Activated T-helper 17 cell treated with anti-CD3 and anti-CD28 coated beads, Interleukin-2, amount 50 U/mL, for 72 hours (primary cell): ENCODE results near the gene IL1RN. TPM values are rescaled to one million over a fixed set of nuclear protein-coding genes. Genes with fewer than 3 reads are reported as not detected.

Source experiments
- ATAC-seq: fragments of 150-1000 bp; cut with Tn5 transposase; replicated peaks from 2 replicates; pipeline ENCODE4 v1.10.0; 2021; ENCODE audit warnings: mild to moderate bottlenecking, moderate library complexity
- H3K27ac Mint-ChIP-seq: one replicate; pipeline ENCODE4 v1.8.0; 2022; ENCODE audit warnings: mixed read lengths
- H3K27me3 Mint-ChIP-seq: one replicate; pipeline ENCODE4 v1.8.0; 2022; ENCODE audit warnings: mixed read lengths
- H3K36me3 Mint-ChIP-seq: one replicate; pipeline ENCODE4 v1.8.0; 2022; ENCODE audit warnings: low read depth, mild to moderate bottlenecking, mixed read lengths
- H3K4me1 Mint-ChIP-seq: one replicate; pipeline ENCODE4 v1.8.0; 2022; ENCODE audit warnings: mixed read lengths
- H3K4me3 Mint-ChIP-seq: one replicate; pipeline ENCODE4 v1.8.0; 2022; ENCODE audit warnings: mild to moderate bottlenecking, mixed read lengths
- H3K9me3 Mint-ChIP-seq: one replicate; pipeline ENCODE4 v1.8.0; 2022; ENCODE audit warnings: mixed read lengths
- total RNA-seq, 2 donors: library from RNA; stranded (reverse); gene quantifications; one replicate each; pipeline ENCODE4 v1.2.3, GENCODE V29; 2022

Gene IL1RN
- total RNA-seq, 2 donors from 2014 or later = 12.8 to 32.8 TPM

DNA sequence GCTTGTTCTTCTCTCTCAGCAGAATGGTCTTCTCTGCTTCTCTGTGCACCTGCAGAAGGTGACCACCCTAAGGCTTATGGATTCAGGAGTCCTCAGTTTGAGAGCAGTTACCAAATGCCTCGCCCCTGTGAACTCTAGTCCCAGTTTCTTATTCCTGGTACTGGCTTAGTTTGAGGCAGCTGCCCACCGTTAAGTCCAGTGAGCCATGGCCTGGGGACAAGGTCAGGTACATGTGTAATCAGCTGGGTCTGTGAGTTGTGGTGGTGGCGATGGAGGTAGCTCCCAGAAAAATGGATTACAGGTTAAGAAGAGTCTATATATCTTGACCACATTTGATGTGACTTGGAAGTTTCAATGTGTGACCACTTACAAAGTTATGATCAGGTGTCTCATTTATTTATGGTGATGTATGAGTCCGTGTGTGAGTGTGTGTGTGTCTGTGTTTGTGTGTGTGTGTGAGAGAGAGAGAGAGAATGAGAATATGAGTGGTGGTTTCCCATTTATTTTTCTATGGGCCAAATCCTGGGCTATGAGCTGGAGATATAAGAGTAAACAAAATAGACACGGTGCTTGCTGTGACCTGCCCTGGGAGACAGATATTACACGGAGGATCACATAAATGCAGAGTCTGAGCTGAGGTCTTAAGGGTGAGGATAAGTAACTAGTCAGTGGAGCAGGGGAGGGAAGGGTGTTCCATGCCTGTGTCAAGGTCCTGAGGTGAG, 13.0 kb upstream of the IL1RN start:
- no peak for ATAC-seq
- no peak overlapping the region for H3K27ac Mint-ChIP-seq
- no peaks in the 10 kb centered on the region for H3K27me3 Mint-ChIP-seq
- no peaks in the 10 kb centered on the region for H3K9me3 Mint-ChIP-seq
- no peak overlapping the region for H3K4me3 Mint-ChIP-seq
- peaks cover 11% of the 10 kb centered on the region for H3K4me1 Mint-ChIP-seq
- peaks cover 4% of the 10 kb centered on the region for H3K36me3 Mint-ChIP-seq

DNA sequence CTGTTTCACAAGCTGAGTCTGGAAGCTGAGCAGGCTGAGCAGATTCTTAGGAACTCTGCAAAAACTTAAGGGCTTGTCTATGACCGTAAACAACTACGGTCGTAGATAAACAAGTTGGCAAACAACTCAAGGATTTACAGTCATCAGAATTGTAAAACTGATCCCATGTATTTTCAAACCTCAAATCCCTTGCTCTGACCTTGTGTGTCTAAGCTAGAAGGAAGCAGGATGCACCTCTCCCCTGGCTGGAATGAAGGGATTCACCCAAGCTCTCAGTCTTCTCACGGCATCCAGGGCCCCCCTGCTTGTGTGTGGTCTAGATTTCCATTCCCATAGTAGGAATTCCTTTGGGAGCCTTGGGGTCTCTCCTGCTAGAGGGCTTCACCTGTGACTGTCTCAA, 12.4 kb upstream of the IL1RN start:
- H3K4me1 Mint-ChIP-seq = peaks cover 15% of the 10 kb centered on the region
- no peak for ATAC-seq
- H3K27me3 Mint-ChIP-seq = no peaks in the 10 kb centered on the region
- H3K9me3 Mint-ChIP-seq = no peaks in the 10 kb centered on the region
- no peak overlapping the region for H3K27ac Mint-ChIP-seq
- peaks cover 4% of the 10 kb centered on the region for H3K36me3 Mint-ChIP-seq
- no peak overlapping the region for H3K4me3 Mint-ChIP-seq

DNA sequence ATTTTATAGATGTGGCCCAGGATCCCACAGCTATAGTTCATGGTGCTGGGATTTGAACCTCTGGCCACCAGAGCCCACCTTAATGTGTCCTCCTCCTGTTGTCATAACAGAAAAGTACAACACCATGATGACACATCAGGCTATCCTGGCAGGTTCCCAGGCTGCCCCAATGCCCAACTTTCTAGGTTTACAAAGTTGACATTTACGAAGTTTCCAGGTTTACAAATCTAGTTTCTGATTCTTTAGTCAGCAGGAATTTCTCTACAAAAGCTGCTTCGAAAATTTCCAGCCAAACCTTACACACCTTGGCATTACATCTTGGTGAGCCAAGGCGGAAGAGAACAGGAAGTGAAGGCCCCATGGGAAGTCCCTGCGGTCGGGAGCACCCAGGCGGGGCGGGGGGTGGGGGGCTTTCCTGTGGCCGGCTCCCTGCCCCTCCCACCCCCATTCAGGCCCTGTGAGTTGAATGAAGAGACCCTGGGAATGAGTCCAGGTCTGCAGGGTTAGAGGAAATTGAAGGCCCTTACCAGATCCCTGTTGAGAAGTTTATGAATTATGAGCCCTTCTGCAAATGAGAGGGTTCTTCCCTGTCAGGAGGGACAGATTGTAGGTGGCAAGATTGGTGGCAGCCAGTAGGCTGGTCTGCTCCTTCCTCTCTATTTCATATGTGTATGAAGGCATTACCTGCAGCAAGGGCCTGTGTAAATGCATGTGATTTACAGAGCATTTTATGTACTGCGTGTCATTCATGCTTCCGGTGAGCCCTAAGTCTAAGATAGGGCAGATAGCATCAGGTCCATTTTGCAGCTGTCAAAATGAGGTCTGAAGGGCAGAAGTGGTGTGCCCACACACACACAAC, 11.1 kb upstream of the IL1RN start:
- no peak overlapping the region for H3K27ac Mint-ChIP-seq
- peaks cover 18% of the 10 kb centered on the region for H3K4me1 Mint-ChIP-seq
- H3K36me3 Mint-ChIP-seq = peaks cover 4% of the 10 kb centered on the region
- no peaks in the 10 kb centered on the region for H3K9me3 Mint-ChIP-seq
- no peak overlapping the region for H3K4me3 Mint-ChIP-seq
- ATAC-seq = peak; percentile 40
- H3K27me3 Mint-ChIP-seq = no peaks in the 10 kb centered on the region

DNA sequence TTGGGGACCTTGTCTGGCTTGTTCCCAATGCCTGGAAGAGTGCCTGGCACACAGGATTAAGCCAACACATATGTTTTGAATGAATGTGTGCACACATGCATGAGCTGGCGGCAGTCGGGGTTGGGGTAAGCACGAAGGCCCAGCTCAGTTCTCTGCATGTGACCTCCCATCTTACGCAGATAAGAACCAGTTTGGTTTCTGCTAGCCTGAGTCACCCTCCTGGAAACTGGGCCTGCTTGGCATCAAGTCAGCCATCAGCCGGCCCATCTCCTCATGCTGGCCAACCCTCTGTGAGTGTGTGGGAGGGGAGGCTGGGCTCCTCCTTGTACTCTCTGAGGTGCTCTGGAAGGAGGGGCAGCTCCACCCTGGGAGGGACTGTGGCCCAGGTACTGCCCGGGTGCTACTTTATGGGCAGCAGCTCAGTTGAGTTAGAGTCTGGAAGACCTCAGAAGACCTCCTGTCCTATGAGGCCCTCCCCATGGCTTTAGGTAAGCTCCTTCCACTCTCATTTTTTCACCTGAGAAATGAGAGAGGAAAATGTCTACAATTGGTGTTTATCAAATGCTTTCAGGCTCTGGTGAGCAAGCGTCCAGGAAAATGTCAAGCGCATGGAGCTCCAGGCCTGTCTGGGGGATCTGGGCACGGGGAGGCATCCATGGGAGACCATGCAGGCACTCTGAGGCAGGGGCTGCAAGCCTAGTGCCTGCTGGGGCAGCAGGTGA, 9.7 kb upstream of the IL1RN start:
- peaks cover 20% of the 10 kb centered on the region for H3K4me1 Mint-ChIP-seq
- no peak overlapping the region for H3K27ac Mint-ChIP-seq
- H3K9me3 Mint-ChIP-seq = no peaks in the 10 kb centered on the region
- H3K4me3 Mint-ChIP-seq = peak overlapping the region; percentile 54
- peaks cover 4% of the 10 kb centered on the region for H3K36me3 Mint-ChIP-seq
- peak; percentile 93 for ATAC-seq
- H3K27me3 Mint-ChIP-seq = no peaks in the 10 kb centered on the region

GRCh38 chr2:113118263-113118657, 9.1 kb upstream of the IL1RN start:
- H3K4me1 Mint-ChIP-seq = peaks cover 20% of the 10 kb centered on the region
- H3K27ac Mint-ChIP-seq = no peak overlapping the region
- ATAC-seq = no peak
- no peaks in the 10 kb centered on the region for H3K27me3 Mint-ChIP-seq
- H3K36me3 Mint-ChIP-seq = peaks cover 4% of the 10 kb centered on the region
- peak overlapping the region; percentile 54 for H3K4me3 Mint-ChIP-seq
- no peaks in the 10 kb centered on the region for H3K9me3 Mint-ChIP-seq

DNA sequence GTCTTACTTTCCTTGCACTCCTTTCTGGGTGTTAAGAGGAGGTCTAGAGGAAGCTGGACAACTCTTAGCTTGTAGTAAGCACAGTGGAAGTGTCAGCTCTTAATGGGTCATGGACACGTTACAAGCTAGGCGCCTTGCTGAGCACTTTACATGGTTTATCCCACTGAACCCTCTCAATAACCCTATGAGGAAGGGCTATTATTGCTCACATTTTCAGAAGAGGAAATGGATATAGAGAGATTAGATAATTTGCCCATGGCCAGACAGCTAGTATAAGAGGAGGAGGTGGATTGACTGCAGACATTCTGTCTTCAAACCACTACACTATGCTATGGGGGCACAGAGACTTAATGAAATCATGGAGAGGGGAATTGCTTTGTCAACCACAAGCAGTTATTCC, 8.3 kb upstream of the IL1RN start:
- Mint-ChIP-seq H3K27ac (no peak overlapping the region), H3K4me3 (no peak overlapping the region)

DNA sequence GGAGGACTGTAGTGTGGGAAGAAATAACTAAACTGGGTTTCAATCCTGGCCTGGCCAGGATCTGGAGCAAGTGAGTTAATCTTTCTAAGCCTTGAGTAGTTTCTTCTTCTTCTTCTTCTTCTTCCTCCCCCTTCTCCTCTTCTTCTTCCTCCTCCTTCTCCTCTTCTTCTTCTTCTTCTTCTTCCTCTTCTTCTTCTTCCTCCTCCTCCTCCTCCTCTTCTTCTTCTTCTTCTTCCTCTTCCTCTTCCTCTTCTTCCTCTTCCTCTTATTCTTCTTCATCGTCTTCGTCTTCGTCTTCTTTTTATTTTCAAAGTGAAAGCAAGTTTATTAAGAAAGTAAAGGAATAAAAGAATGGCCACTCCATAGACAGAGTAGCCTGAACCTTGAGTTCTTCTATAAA, 6.5 kb upstream of the IL1RN start:
- peaks cover 38% of the 10 kb centered on the region for H3K4me1 Mint-ChIP-seq
- H3K9me3 Mint-ChIP-seq = no peaks in the 10 kb centered on the region

More for the DNA sequence above, 8.3 kb upstream of the IL1RN start:
- no peak for ATAC-seq
- Mint-ChIP-seq H3K9me3 (no peaks in the 10 kb centered on the region), H3K36me3 (peaks cover 4% of the 10 kb centered on the region), H3K27me3 (no peaks in the 10 kb centered on the region), H3K4me1 (peaks cover 28% of the 10 kb centered on the region)

GRCh38 chr2:113122364-113122763, 5.0 kb upstream of the IL1RN start:
- Mint-ChIP-seq H3K4me3 (no peak overlapping the region), H3K27me3 (no peaks in the 10 kb centered on the region), H3K27ac (no peak overlapping the region), H3K4me1 (peaks cover 32% of the 10 kb centered on the region), H3K9me3 (no peaks in the 10 kb centered on the region), H3K36me3 (no peaks in the 10 kb centered on the region)
- ATAC-seq = no peak

More for the DNA sequence above, 6.5 kb upstream of the IL1RN start:
- no peak for ATAC-seq
- H3K36me3 Mint-ChIP-seq = peaks cover 3% of the 10 kb centered on the region
- H3K27ac Mint-ChIP-seq = peak overlapping the region; percentile 49
- H3K4me3 Mint-ChIP-seq = no peak overlapping the region
- no peaks in the 10 kb centered on the region for H3K27me3 Mint-ChIP-seq

DNA sequence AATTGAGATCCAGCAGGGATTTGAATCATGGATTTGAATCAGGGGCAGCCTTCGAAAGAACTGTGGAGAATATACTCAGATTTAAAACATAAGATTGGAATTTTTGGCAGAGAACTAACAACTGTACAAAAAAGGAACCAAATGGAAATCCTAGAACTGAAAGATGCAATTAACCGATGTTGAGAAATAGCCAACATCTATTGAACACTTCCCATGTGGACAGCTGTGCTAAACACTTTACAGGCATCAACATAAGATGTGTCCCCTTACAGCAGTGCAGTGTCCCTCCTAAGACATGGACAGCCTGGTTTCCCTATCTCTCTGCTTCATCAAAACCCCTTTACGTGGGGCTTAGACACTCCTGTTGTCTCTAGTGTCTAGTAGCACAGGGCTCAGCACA, 3.7 kb upstream of the IL1RN start:
- Mint-ChIP-seq H3K36me3 (no peaks in the 10 kb centered on the region), H3K27ac (peak overlapping the region; percentile 28), H3K4me1 (peaks cover 29% of the 10 kb centered on the region)

DNA sequence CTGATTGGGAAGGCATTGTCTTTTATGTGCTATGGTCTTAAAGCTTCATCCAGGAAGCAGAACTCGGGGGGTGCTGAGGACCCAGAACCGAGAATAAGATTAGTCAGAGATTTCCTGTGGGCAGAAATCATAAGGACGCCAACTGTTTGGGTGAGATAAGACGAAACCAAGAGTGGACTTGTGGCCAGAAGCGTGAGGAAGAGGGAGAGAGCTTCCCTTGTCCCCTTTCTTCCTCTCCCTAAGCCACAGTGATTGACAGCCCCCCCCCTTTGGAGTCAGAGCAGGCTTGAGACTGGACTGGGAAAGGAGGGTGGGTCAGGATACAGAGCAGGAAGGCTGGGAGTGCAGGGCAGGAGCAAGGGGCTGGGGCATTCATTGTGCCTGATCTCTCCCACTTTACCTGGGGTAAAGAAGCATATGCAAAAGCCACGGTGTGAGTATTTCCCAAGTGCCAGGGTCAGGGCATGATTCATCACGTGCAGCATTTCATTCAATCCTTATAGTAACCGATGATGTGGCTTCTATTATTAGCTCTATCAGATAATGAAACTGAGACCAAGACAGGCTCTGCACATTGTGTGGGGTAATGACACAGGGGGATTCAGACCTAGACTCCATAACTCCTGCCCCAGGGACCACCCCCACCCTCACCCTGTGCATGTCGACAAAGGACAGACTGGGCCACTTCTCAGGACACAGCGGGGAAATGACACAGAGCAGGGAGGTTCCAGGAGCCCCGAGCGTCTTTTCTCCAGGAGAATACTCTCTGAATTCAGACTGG, 3.0 kb upstream of the IL1RN start:
- Mint-ChIP-seq H3K27ac (peak overlapping the region; percentile 28), H3K4me1 (peaks cover 29% of the 10 kb centered on the region), H3K4me3 (peak overlapping the region; percentile 39), H3K9me3 (no peaks in the 10 kb centered on the region), H3K36me3 (no peaks in the 10 kb centered on the region), H3K27me3 (no peaks in the 10 kb centered on the region)
- peak; percentile 65 for ATAC-seq

More for the DNA sequence above, 3.7 kb upstream of the IL1RN start:
- ATAC-seq = no peak
- Mint-ChIP-seq H3K9me3 (no peaks in the 10 kb centered on the region), H3K27me3 (no peaks in the 10 kb centered on the region), H3K4me3 (peak overlapping the region; percentile 39)

DNA sequence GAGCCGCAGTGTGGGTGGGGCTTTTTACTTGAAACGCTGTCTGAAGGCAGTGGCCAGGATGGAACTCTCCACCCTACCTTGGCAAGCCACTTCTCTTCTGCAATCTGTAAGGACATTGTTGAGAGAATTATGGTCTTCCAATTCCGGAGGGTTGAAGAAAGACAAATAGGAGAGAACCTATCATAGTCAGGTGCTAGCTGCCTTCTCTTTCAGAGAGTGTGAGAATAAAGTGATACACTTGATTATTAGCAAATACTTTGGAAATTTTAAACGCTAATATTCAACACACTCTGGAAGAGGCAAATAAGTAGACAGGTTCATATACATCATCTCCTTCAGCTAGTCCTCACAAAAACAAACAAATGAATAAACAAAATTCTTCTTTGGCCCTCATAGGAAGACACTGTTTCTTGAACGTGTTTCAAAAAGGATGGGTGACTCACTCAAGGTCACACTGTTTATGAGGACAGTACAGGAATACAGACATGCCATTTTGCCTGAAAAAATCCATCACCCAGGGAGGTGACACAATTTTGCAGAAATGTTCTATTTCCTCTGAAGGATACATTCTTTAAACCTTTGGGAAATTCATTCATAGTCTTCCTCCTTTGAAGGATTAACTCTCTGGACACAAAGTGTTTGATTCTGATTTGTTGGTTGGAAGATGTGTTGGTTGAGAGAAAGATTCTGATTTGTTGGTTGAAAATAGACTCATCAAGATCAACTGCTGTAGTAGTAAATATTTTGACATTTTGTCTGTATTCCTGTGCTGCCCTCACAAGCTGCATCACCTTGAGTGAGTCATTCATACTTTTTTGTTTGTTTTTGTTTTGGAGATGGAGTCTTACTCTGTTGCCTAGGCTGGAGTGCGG, 2.2 kb upstream of the IL1RN start:
- peaks cover 25% of the 10 kb centered on the region for H3K4me1 Mint-ChIP-seq
- H3K4me3 Mint-ChIP-seq = peak overlapping the region; percentile 39
- H3K27me3 Mint-ChIP-seq = no peaks in the 10 kb centered on the region
- ATAC-seq = peak; percentile 60
- H3K9me3 Mint-ChIP-seq = no peaks in the 10 kb centered on the region
- peak overlapping the region; percentile 26 for H3K27ac Mint-ChIP-seq
- no peaks in the 10 kb centered on the region for H3K36me3 Mint-ChIP-seq

DNA sequence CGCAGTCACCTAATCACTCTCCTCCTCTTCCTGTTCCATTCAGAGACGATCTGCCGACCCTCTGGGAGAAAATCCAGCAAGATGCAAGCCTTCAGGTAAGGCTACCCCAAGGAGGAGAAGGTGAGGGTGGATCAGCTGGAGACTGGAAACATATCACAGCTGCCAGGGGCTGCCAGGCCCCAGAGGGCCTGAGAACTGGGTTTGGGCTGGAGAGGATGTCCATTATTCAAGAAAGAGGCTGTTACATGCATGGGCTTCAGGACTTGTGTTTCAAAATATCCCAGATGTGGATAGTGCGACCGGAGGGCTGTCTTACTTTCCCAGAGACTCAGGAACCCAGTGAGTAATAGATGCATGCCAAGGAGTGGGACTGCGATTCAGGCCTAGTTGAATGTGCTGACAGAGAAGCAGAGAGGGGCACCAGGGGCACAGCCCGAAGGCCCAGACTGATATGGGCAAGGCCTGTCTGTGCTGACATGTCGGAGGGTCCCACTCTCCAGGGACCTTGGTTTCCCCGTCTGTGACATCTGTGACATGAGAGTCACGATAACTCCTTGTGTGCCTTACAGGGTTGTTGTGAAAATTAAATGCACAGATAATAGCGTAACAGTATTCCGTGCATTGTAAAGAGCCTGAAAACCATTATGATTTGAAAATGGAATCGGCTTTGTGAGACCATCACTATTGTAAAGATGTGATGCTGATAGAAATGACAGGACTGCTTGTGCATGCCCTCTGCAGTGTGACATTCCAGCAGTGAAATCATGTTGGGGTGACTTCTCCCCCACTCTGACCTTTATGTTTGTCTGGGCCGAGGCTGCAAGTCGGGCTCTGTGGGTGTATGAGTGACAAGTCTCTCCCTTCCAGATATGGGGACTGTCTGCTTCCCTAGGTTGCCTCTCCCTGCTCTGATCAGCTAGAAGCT, 510 bp downstream of the IL1RN start:
- Mint-ChIP-seq H3K9me3 (no peaks in the 10 kb centered on the region), H3K27ac (peak overlapping the region; percentile 56), H3K36me3 (peaks cover 2% of the 10 kb centered on the region), H3K4me1 (peaks cover 20% of the 10 kb centered on the region), H3K4me3 (no peak overlapping the region), H3K27me3 (no peaks in the 10 kb centered on the region)
- ATAC-seq = no peak
